ENCODE measurements around the gene PCLO.
"Not testable (repeated sequence)": the region's sequence is repeated elsewhere in the genome, so short reads cannot be mapped to it uniquely, and the experiment has no call there.

PCLO gene

GRCh38 chr7:83130623-83131545 lies 31.8 kb downstream of the PCLO start:
- DNase-seq (ENCODE audit: low read depth in 2 of 2), result no peak

GRCh38 chr7:83130191-83130590 lies 32.5 kb downstream of the PCLO start:
- no peak for DNase-seq (ENCODE audit: low read depth in 2 of 2)

- DNase-seq (ENCODE audit: low read depth in 2 of 2), result no peak
Observed at GRCh38 chr7:83119494-83119893, 43.2 kb downstream of the PCLO start.

- DNase-seq (ENCODE audit: low read depth in 2 of 2), result no peak
Observed at GRCh38 chr7:83119026-83119382, 43.7 kb downstream of the PCLO start.

- no peak for DNase-seq (ENCODE audit: low read depth in 2 of 2)
Observed at GRCh38 chr7:83118347-83119025, 44.2 kb downstream of the PCLO start.

- no peak for DNase-seq (ENCODE audit: low read depth in 2 of 2)
Observed at GRCh38 chr7:83117466-83117865, 45.2 kb downstream of the PCLO start.

GRCh38 chr7:83111391-83111790 lies 51.3 kb downstream of the PCLO start:
- DNase-seq (ENCODE audit: low read depth in 2 of 2), result no peak

GRCh38 chr7:83109352-83109751 lies 53.3 kb downstream of the PCLO start:
- no peak for DNase-seq (ENCODE audit: low read depth in 2 of 2)

- DNase-seq (ENCODE audit: low read depth in 2 of 2), result no peak
Observed at GRCh38 chr7:83105948-83106347, 56.7 kb downstream of the PCLO start.

- DNase-seq (ENCODE audit: low read depth in 2 of 2), result no peak
Observed at GRCh38 chr7:83105063-83105462, 57.6 kb downstream of the PCLO start.

GRCh38 chr7:83101530-83101929 lies 61.2 kb downstream of the PCLO start:
- DNase-seq (ENCODE audit: low read depth in 2 of 2), result no peak

GRCh38 chr7:83096065-83096580 lies 66.6 kb downstream of the PCLO start:
- no peak for DNase-seq (ENCODE audit: low read depth in 2 of 2)

GRCh38 chr7:83085299-83085698 lies 77.4 kb downstream of the PCLO start:
- no peak for DNase-seq (ENCODE audit: low read depth in 2 of 2)

GRCh38 chr7:83079879-83080278 lies 82.8 kb downstream of the PCLO start:
- not testable (repeated sequence) for DNase-seq (ENCODE audit: low read depth in 2 of 2)

- no peak for DNase-seq (ENCODE audit: low read depth in 2 of 2)
Observed at GRCh38 chr7:83077328-83077727, 85.4 kb downstream of the PCLO start.

- DNase-seq (ENCODE audit: low read depth in 2 of 2), result no peak
Observed at GRCh38 chr7:83072576-83073517, 89.8 kb downstream of the PCLO start.

- no peak for DNase-seq (ENCODE audit: low read depth in 2 of 2)
Observed at GRCh38 chr7:83065714-83066113, 97.0 kb downstream of the PCLO start.

- no peak for DNase-seq (ENCODE audit: low read depth in 2 of 2)
Observed at GRCh38 chr7:83060218-83060617, 102.5 kb downstream of the PCLO start.

- DNase-seq (ENCODE audit: low read depth in 2 of 2), result no peak
Observed at GRCh38 chr7:83058667-83059066, 104.0 kb downstream of the PCLO start.

GRCh38 chr7:83055197-83055596 lies 107.5 kb downstream of the PCLO start:
- DNase-seq (ENCODE audit: low read depth in 2 of 2), result no peak

- no peak for DNase-seq (ENCODE audit: low read depth in 2 of 2)
Observed at GRCh38 chr7:83054472-83054871, 108.2 kb downstream of the PCLO start.

- DNase-seq (ENCODE audit: low read depth in 2 of 2), result no peak
Observed at GRCh38 chr7:83053965-83054364, 108.7 kb downstream of the PCLO start.

Measured in stimulated activated CD8-positive, alpha-beta memory T cell treated with anti-CD3 and anti-CD28 coated beads, Interleukin-7, amount 100 ng/mL, for 1 hour (primary cell).